Thyroid gland (tissue), 4 donors: ENCODE results near the gene ORAI2.
"Not testable (repeated sequence)": the region's sequence is repeated elsewhere in the genome, so short reads cannot be mapped to it uniquely, and the experiment has no call there.

Experiments used
- CTCF ChIP-seq, 6 experiments: fragments of 200-600 bp in 3 of 6; fragments of 450-650 bp in 3 of 6; sonication (generic) in 3 of 6; IDR thresholded peaks; one replicate each; pipeline ENCODE4 v1.5.1; 2016 to 2019; ENCODE audit warnings: antibody characterized with exemption in 6 of 6, mild to moderate bottlenecking in 2 of 6, inconsistent platforms in 1 of 6, moderate library complexity in 1 of 6
- POLR2A ChIP-seq, 2 donors: fragments of 450-650 bp; IDR thresholded peaks; one replicate each; pipeline ENCODE4 v1.6.1; 2017; ENCODE audit warnings: antibody characterized with exemption in 2 of 2, mild to moderate bottlenecking in 2 of 2, moderate library complexity in 1 of 2

GRCh38 chr7:102479209-102479584 lies 45.8 kb downstream of the ORAI2 start:
- TF ChIP-seq CTCF, POLR2A (IDR thresholded peaks at IDR 0.05): not testable (repeated sequence)
